Hindlimb muscle (tissue), 1 donor: ENCODE data around the gene CASZ1. TPM values are rescaled to one million over a fixed set of nuclear protein-coding genes. Genes with fewer than 3 reads are reported as not detected.
A peak's percentile ranks its signal among the peaks of the same experiment; 100 is the strongest.

ENCODE experiments used
- DNase-seq: peaks from one replicate; pipeline ENCODE4 v3.0.0-alpha.2; 2013
- polyA plus RNA-seq: library from polyadenylated mRNA; unstranded; fragments of 120-200 nt; gene quantifications from one replicate; pipeline ENCODE4 v1.2.1, GENCODE V29; 2013; ENCODE audit not compliant: insufficient read length

CASZ1 gene
- polyA plus RNA-seq, 1 donor = 82.9 TPM

- DNase-seq = no peak
Measured at GRCh38 chr1:10704368-10704882, 92.0 kb downstream of the CASZ1 start.

GRCh38 chr1:10703702-10704101, 92.7 kb downstream of the CASZ1 start:
- no peak for DNase-seq

GRCh38 chr1:10701145-10701544, 95.3 kb downstream of the CASZ1 start:
- no peak for DNase-seq

- DNase-seq = no peak
Measured at GRCh38 chr1:10699470-10699835, 97.0 kb downstream of the CASZ1 start.

DNA sequence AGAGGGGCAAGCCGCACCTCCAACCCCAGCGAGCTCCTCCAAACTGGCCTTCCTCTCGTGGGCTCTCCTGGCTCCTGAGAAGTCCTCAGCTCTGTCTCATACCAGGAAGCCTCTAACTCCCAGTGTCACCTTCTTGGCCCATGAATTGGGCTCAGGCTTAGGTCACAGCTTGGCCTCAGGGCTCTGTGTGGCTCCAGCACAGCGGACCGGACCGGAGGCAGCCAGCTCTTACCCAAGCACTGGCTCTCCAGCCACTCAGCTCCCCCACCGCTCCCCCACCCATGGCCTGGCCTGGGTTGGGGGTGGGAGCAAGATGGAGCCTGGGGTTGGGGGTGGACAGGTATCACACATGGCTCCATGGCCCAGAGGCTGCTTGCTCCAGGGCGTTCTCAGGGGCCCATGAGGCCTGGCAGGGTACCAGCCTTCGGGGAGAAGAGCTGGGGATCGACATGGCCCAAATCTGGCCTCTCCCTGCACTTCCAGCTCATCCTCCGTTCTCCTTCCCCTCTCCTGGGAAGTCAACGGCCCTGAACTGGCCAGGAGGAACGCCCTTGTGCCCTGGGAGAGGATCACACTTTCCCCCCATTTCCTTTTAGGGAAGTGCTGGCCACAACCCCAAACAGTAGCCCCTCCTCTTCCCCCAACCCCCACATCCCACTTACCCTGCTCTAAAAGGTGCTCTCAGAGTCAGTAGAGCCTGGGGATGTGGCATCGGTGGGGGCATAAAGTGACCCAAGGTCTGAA, 97.5 kb downstream of the CASZ1 start:
- DNase-seq = no peak

DNA sequence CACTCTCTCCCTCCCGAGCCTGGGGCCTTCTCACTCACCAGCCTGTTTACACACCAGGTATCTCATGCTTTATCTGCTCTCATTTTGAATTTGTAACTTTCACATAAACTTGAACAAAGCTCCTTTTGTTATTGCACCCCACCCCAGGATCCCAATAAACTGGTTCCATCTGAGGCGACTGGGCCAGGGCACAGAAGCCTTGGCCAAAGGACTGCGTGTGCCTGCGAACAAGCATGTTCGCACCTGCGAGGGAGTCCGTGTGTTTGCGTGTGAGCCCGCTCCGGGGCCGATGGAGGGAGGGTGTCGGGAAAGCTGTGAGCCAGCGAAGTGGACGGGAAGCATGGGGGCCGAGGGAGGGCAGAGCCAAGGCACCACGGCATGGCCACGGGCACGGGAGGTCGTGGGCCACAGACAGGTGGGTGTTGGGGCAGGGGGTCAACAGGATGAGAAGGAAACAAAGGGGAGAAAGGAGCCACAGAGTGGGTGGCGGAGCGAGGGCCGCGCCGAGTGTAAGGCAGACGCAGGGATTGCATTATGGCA, 98.8 kb downstream of the CASZ1 start:
- DNase-seq = no peak

DNA sequence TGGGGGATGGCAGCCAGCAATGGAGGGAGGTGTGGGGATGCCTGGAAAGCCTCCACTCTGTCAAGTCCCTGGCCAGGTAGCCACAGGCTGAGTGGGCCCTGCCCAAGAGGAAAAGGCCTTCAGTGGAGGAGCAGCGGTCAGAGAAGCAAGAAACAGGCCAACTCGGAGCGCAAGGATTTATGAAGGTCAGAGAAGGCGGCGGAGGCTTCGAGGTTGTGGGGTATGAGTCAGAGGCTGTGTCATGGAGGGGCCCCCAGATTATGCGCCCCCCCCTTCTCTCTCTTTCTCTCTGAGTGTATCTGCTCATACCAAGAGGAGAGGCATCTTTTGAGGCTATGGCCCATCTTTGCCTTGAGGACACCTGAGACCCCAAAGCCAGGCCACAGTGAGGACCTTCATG, 99.5 kb downstream of the CASZ1 start:
- DNase-seq = no peak

- DNase-seq = peak; percentile 83
Measured at GRCh38 chr1:10694633-10695627, 101.5 kb downstream of the CASZ1 start.

DNA sequence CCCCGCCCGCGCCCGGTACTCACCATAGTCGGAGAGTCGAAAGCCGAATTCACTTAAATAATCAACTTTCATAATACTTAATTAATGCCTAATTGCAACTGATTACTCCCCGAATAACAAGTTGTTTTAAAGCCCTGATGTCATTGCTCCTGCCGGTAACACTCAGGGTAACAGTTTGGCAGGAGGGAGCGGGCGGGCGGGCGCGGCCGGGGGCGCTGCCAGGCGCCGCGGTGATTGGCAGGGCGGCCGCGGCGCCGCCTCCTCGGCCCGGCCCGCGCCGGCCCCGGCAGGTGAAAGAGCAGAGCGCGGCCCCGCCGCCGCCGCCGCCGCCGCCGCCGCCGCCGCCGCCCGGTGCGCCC, 102.2 kb downstream of the CASZ1 start:
- DNase-seq = no peak

DNA sequence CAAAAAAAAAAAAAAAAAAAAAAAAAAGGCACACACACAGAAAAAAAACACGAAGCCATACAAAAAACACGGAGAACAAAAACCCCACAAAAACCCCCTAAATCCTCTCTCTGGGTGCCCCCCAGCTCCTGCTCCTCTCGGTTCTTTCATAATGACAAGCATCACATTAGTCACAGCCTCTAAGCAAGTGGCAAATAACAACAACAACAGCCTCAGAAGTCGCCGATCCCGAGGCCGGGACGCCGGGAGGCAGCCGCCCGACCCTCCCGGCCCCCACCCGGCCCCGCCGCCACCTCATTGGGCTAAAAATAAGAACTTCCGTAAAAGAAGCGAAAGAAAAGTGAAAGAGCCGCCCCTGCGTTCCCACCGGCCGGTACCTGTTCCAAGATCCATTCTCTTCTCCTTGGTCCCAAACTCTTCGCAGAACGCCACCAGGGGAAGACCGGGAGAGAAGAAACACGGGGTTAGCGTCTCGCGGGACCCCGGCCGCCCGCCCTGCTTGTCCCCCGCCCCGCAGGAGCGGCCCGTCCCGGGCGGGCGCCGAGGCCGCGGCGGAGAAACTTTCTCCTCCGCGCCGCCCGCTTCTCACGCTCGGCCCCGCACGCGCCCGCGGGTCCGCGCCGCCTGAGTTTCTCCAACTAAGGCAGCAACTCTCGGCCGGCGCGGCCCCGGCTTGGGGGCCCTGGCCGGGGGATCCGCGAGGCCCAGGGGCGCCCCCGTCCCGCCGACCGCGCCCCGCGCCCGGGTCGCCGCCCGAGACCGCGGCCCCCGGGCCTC, 102.8 kb downstream of the CASZ1 start:
- DNase-seq = no peak

DNA sequence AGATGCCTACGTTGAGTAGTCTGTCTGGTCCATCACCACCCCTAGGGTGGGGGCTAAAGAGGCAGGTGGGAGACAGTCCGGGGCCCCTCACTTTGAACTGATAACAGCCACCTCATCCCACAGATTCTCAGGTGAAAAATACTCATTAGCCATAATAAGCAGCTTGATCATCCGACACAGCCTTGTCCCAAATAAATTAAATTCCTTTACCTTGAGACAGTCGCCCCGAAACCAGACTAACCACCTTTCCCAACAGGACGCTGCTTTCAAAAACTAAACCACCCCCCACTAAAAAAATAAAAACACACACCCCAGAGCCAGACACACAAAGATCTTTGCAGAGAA, 103.3 kb downstream of the CASZ1 start:
- DNase-seq = no peak

- DNase-seq = no peak
Measured at GRCh38 chr1:10692401-10693021, 103.9 kb downstream of the CASZ1 start.

DNA sequence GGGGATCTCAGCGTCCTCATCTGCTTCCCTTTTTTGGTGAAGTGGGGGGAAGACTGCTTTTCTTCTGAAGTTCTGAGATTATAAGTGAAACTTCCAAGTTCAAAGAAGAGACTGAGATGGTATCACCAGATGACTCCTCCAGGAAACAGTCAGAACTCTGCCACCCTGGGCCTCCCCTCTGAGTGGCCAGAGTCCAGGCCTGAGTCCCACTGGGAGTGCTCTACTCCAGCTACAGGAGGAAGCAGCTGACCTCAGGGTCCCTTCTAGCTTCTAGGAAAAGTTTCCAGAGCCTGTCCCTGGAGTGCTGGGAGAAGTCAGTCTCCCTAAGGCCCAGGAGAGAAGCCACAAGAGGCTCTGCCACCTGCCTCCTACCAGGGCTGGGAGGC, 104.7 kb downstream of the CASZ1 start:
- no peak for DNase-seq

DNA sequence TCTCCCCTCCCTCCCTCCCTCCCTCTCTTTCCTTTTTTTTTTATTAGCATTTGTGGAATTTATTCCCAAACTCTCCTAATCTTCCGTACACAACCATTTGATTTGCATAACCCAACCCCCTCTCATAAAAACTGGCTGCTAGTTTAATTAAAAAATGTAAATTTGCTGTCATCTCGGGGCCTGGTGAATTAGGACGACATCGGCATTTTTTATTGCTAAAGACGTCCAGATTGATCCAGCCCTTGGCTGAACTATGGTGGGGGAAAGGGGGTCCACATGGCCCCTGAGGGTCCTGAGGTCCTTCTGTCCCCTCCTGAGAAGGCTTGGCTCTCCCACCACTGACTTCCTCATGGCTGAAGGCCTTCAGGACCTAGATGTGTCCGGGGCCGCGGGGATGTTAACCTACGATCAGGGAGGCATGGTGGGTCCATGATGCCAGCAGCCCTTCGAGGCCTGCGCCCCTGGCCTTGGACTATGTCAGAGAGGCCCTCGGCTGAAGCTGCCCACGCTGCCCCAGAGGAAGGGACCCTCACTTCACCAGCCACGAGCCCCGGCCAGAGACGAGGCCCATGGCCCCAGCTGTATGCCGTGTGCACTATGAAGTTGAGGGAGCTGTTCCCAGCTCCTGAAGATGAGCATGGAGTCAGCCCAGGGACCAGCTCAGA, 105.2 kb downstream of the CASZ1 start:
- no peak for DNase-seq

- no peak for DNase-seq
Measured at GRCh38 chr1:10690484-10690883, 106.0 kb downstream of the CASZ1 start.

GRCh38 chr1:10688409-10688786, 108.0 kb downstream of the CASZ1 start:
- DNase-seq = no peak

GRCh38 chr1:10687782-10688408, 108.6 kb downstream of the CASZ1 start:
- DNase-seq = no peak

- DNase-seq = no peak
Measured at GRCh38 chr1:10687251-10687651, 109.2 kb downstream of the CASZ1 start.

DNA sequence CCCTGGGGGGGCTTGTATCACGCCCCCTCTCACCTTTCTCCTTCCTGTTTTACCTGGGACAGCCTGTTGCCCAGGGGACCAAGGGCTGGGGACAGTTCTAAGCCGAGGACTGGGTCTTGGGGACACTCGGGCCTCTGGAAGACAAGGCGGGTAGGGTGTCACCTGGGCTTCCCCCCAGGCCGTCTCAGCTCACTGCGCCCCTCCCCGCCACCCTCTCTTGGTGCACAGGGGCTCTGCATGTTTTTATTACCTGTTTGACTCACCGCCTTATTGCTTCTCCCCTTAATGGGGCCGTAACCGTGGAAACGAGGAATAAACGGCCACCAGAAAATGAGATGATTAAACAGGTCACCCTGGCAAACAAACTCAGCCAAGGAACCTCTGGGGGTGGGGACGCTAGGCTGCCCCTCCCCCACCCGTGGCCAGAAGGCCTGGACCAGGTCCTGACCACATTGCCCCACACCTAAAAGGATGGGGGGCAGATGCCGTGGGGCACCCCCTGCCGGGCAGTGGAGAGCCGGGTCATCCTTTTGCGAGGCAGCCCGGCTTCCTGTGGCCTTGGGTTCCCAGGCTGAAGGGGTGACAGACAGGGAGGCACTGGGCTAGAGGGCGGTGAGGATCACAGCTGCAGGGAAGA, 109.9 kb downstream of the CASZ1 start:
- no peak for DNase-seq

DNA sequence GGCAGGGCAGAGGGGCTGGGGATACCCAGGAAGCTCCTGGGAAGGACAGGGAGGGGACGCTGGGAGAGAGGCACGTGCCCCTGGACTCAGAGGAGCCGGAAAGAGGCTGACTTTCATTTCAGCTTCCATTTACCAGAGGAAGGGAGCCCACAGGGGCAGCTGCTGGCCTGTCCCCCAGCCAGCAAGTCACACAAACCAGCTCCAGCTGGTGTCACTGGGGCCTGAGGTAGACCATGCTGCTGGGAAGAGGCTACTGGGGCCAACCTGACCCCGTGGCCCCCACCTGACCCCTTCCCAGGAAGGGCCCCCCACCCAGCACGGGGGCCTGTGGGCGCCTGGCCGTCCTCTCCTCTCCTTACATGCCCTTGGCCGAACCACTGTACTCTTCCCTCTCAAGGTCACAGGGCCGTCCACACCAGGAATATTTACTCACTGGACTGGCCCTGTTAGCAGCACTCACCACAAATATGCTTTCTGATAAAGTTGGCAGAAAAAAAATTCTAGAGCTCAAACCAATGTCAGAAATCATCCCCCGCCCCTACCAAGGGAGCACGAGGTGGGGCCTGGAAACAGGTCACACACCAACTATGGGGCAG, 110.5 kb downstream of the CASZ1 start:
- DNase-seq = no peak
